GM23338 (cell line): ENCODE measurements around the gene FOXP1. TPM values are rescaled to one million over a fixed set of nuclear protein-coding genes. Genes with fewer than 3 reads are reported as not detected.

Experiments used
- ATAC-seq: fragments of 200-7000 bp; cut with Tn5 transposase; 3 replicates; pipeline ENCODE4 v1.9.1; 2020
- DNase-seq: peaks from one replicate; pipeline ENCODE4 v3.0.0-alpha.2; 2015; ENCODE audit warnings: low spot score
- H2AFZ ChIP-seq: fragments of 200-600 bp; sonication (generic); 2 replicates; pipeline ENCODE4 v1.8.0; 2016; ENCODE audit warnings: antibody characterized with exemption, mild to moderate bottlenecking, moderate library complexity
- H3F3A ChIP-seq: fragments of 200-600 bp; sonication (generic); replicated peaks from 2 replicates; pipeline ENCODE4 v1.8.0; 2017; ENCODE audit warnings: antibody characterized with exemption, mixed run types, low read depth
- H3K27ac ChIP-seq: fragments of 200-600 bp; sonication (generic); 2 replicates; pipeline ENCODE4 v1.6.1; 2016; ENCODE audit warnings: low read depth
- H3K27me3 ChIP-seq: fragments of 200-600 bp; sonication (generic); 2 replicates; pipeline ENCODE4 v1.8.0; 2016; ENCODE audit warnings: mild to moderate bottlenecking, mixed run types, moderate library complexity; ENCODE audit not compliant: insufficient read depth
- H3K36me3 ChIP-seq: fragments of 200-600 bp; sonication (generic); 2 replicates; pipeline ENCODE4 v1.8.0; 2016; ENCODE audit warnings: mild to moderate bottlenecking; ENCODE audit not compliant: insufficient read depth
- H3K4me1 ChIP-seq: fragments of 200-600 bp; sonication (generic); 2 replicates; pipeline ENCODE4 v1.8.0; 2016; ENCODE audit warnings: mild to moderate bottlenecking, moderate library complexity; ENCODE audit not compliant: insufficient read depth
- H3K4me2 ChIP-seq: fragments of 200-600 bp; sonication (generic); 2 replicates; pipeline ENCODE4 v1.7.1; 2017; ENCODE audit warnings: mixed run types
- H3K4me3 ChIP-seq: fragments of 200-600 bp; sonication (generic); 2 replicates; pipeline ENCODE4 v1.6.1; 2016; ENCODE audit warnings: mixed run types
- H3K79me2 ChIP-seq: fragments of 200-600 bp; sonication (generic); replicated peaks from 2 replicates; pipeline ENCODE4 v1.8.0; 2017; ENCODE audit warnings: mild to moderate bottlenecking; ENCODE audit not compliant: insufficient read depth
- H3K9me2 ChIP-seq: fragments of 200-600 bp; sonication (generic); 2 replicates; pipeline ENCODE4 v1.8.0; 2017; ENCODE audit not compliant: insufficient read depth
- H4K20me1 ChIP-seq: fragments of 200-600 bp; sonication (generic); replicated peaks from 2 replicates; pipeline ENCODE4 v1.8.0; 2017; ENCODE audit warnings: mild to moderate bottlenecking; ENCODE audit not compliant: insufficient read depth
- H3K27ac Mint-ChIP-seq: 2 replicates; pipeline ENCODE4 v1.8.0; 2020; ENCODE audit warnings: inconsistent platforms, mild to moderate bottlenecking, moderate library complexity, mixed read lengths
- H3K27me3 Mint-ChIP-seq: 3 replicates; pipeline ENCODE4 v1.8.0; 2022; ENCODE audit warnings: low read depth, mild to moderate bottlenecking, moderate library complexity, mixed read lengths, inconsistent platforms; ENCODE audit not compliant: insufficient read depth, poor library complexity
- H3K36me3 Mint-ChIP-seq: 3 replicates; pipeline ENCODE4 v1.8.0; 2021; ENCODE audit warnings: low read depth, mild to moderate bottlenecking, inconsistent platforms, moderate library complexity, mixed read lengths
- H3K4me1 Mint-ChIP-seq: 3 replicates; pipeline ENCODE4 v1.8.0; 2020; ENCODE audit warnings: mild to moderate bottlenecking, inconsistent platforms, mixed read lengths
- H3K4me3 Mint-ChIP-seq: 3 replicates; pipeline ENCODE4 v1.8.0; 2021; ENCODE audit warnings: moderate library complexity, mild to moderate bottlenecking, inconsistent platforms, mixed read lengths
- H3K9me3 Mint-ChIP-seq: 3 replicates; pipeline ENCODE4 v1.8.0; 2020; ENCODE audit warnings: moderate library complexity, mild to moderate bottlenecking, inconsistent platforms, mixed read lengths
- CREB1 ChIP-seq: fragments of 250-450 bp; sonication (Bioruptor Pico); IDR thresholded peaks from 2 replicates; pipeline ENCODE4 v1.5.0; 2020; ENCODE audit warnings: low read depth, mild to moderate bottlenecking, moderate library complexity
- CTCF ChIP-seq, 2 experiments: fragments of 200-600 bp in 1 of 2; sonication (generic) in 1 of 2; conservative IDR thresholded peaks; 2 replicates each; pipeline versions ENCODE4 v1.5.1 to v1.6.1; 2016 to 2017; ENCODE audit warnings: antibody characterized with exemption in 2 of 2, low read depth in 2 of 2, mild to moderate bottlenecking in 2 of 2, moderate library complexity in 1 of 2
- ETS1 ChIP-seq: IDR thresholded peaks from 2 replicates; pipeline ENCODE4 v1.6.1; 2016; ENCODE audit warnings: antibody characterized with exemption
- EZH2 ChIP-seq: fragments of 200-600 bp; sonication (generic); IDR thresholded peaks from one replicate; pipeline ENCODE4 v1.8.0; 2017; ENCODE audit warnings: antibody characterized with exemption, mild to moderate bottlenecking, low read depth; ENCODE audit not compliant: unreplicated experiment
- JUNB ChIP-seq: IDR thresholded peaks from one replicate; pipeline ENCODE4 v1.6.1; 2016; ENCODE audit warnings: antibody characterized with exemption; ENCODE audit not compliant: unreplicated experiment
- NANOG ChIP-seq: IDR thresholded peaks from 2 replicates; pipeline ENCODE4 v1.6.1; 2016; ENCODE audit warnings: antibody characterized with exemption, borderline replicate concordance
- POLR2AphosphoS5 ChIP-seq: IDR thresholded peaks from 2 replicates; pipeline ENCODE4 v1.6.1; 2016; ENCODE audit warnings: antibody characterized with exemption, low read depth
- REST ChIP-seq: IDR thresholded peaks from one replicate; pipeline ENCODE4 v1.6.1; 2018; ENCODE audit warnings: antibody characterized with exemption; ENCODE audit not compliant: unreplicated experiment
- STAT1 ChIP-seq: IDR thresholded peaks from one replicate; pipeline ENCODE4 v1.6.1; 2016; ENCODE audit warnings: antibody characterized with exemption; ENCODE audit not compliant: unreplicated experiment
- ZNF114 ChIP-seq: fragments of 250-450 bp; sonication (Bioruptor Pico); IDR thresholded peaks from 2 replicates; pipeline ENCODE4 v1.5.0; 2020; ENCODE audit warnings: mild to moderate bottlenecking, moderate library complexity
- ZNF331 ChIP-seq: fragments of 250-450 bp; sonication (Bioruptor Pico); IDR thresholded peaks from 2 replicates; pipeline ENCODE4 v1.5.0; 2020; ENCODE audit warnings: low read depth, mild to moderate bottlenecking, moderate library complexity
- polyA plus RNA-seq: library from polyadenylated mRNA; unstranded; fragments of >200 nt; fragmentation: Nextera tagmentation; extraction: Ambion mirVana; gene quantifications from 2 replicates; pipeline ENCODE4 v1.2.1, GENCODE V29; 2016
- total RNA-seq: library from RNA; depleted of rRNA; stranded (reverse); fragments of >200 nt; shearing (Covaris generic); gene quantifications from 2 replicates; pipeline ENCODE4 v1.2.3, GENCODE V29; 2014

Gene FOXP1
- total and polyA plus RNA-seq, 2 experiments from 2014 or later: 32.9 to 35.5 TPM

- peaks cover 33% of the 10 kb centered on the region for H3K27me3 ChIP-seq
- no peak for TF ChIP-seq CTCF (conservative IDR thresholded peaks at IDR 0.05; ENCODE audit: low read depth in 2 of 2)
- TF ChIP-seq EZH2: peak; percentile 32
- no peak for TF ChIP-seq STAT1
- H3K4me3 ChIP-seq: peak overlapping the region; percentile 80
- H3K4me3 Mint-ChIP-seq: peak overlapping the region; percentile 91
- no peaks in the 10 kb centered on the region; the same call in 1 of the 2 replicates for H3F3A ChIP-seq
- peaks cover 29% of the 10 kb centered on the region for H3K4me1 Mint-ChIP-seq
- DNase-seq: peak; percentile 65
- peaks cover 27% of the 10 kb centered on the region for H3K4me1 ChIP-seq
- H3K27ac Mint-ChIP-seq: peak overlapping the region; percentile 35; the same call in 1 of the 2 replicates
- peak; percentile 39 for ATAC-seq
- peaks cover 5% of the 10 kb centered on the region; the same call in 2 of the 3 replicates for H3K9me3 Mint-ChIP-seq
- peaks cover 34% of the 10 kb centered on the region for H3K27me3 Mint-ChIP-seq
- no peaks in the 10 kb centered on the region for H3K36me3 ChIP-seq
- peak overlapping the region; percentile 88 for H2AFZ ChIP-seq
- H4K20me1 ChIP-seq: no peaks in the 10 kb centered on the region
- H3K36me3 Mint-ChIP-seq: no peaks in the 10 kb centered on the region; the same call in 2 of the 3 replicates
- peak overlapping the region; percentile 94 for H3K4me2 ChIP-seq
- no peaks in the 10 kb centered on the region; the same call in 1 of the 2 replicates for H3K79me2 ChIP-seq
- H3K27ac ChIP-seq: no peak overlapping the region
- H3K9me2 ChIP-seq: no peaks in the 10 kb centered on the region
Measured at GRCh38 chr3:71581457-71582035, 2.0 kb downstream of the FOXP1 start.

- peaks cover 33% of the 10 kb centered on the region for H3K27me3 ChIP-seq
- peaks cover 34% of the 10 kb centered on the region for H3K27me3 Mint-ChIP-seq
- H3K79me2 ChIP-seq: no peaks in the 10 kb centered on the region; the same call in 1 of the 2 replicates
- H3K36me3 Mint-ChIP-seq: no peaks in the 10 kb centered on the region; the same call in 2 of the 3 replicates
- H3K4me2 ChIP-seq: peak overlapping the region; percentile 94
- H3K4me1 Mint-ChIP-seq: peaks cover 26% of the 10 kb centered on the region
- H3K4me3 ChIP-seq: peak overlapping the region; percentile 80
- peak overlapping the region; percentile 91 for H3K4me3 Mint-ChIP-seq
- peak overlapping the region; percentile 88 for H2AFZ ChIP-seq
- H3K9me3 Mint-ChIP-seq: peaks cover 5% of the 10 kb centered on the region; the same call in 2 of the 3 replicates
- H3F3A ChIP-seq: no peaks in the 10 kb centered on the region; the same call in 1 of the 2 replicates
- H3K9me2 ChIP-seq: no peaks in the 10 kb centered on the region
- H3K27ac Mint-ChIP-seq: no peak overlapping the region
- DNase-seq (peak; percentile 7), ATAC-seq (no peak)
- H4K20me1 ChIP-seq: no peaks in the 10 kb centered on the region
- no peak overlapping the region for H3K27ac ChIP-seq
- no peaks in the 10 kb centered on the region for H3K36me3 ChIP-seq
- H3K4me1 ChIP-seq: peaks cover 27% of the 10 kb centered on the region
- TF ChIP-seq CREB1 (no peak), JUNB (no peak), REST (no peak), STAT1 (no peak), ETS1 (no peak), ZNF331 (no peak), POLR2AphosphoS5 (no peak), ZNF114 (no peak), NANOG (no peak)
Measured at GRCh38 chr3:71580636-71581456, 2.7 kb downstream of the FOXP1 start.
